HCT116 (cell line): ENCODE results near the gene WNT9B. TPM values are rescaled to one million over a fixed set of nuclear protein-coding genes. Genes with fewer than 3 reads are reported as not detected.

ENCODE experiments used
- ATAC-seq: fragments of 200-7000 bp; cut with Tn5 transposase; 2 replicates; pipeline ENCODE4 v1.9.1; 2020; ENCODE audit warnings: mild to moderate bottlenecking, moderate library complexity
- BruUV-seq: library from RNA; stranded (reverse); fragments of 400-500 nt; replicated peaks from 2 replicates; lab custom pipeline; 2021; lab: Mats Ljungman, UMichigan
- CTCF ChIA-PET: fragments of 300-600 bp; sonication (Branson Sonifier 250); formaldehyde crosslinking; loops from one replicate; lab custom pipeline; 2021; ENCODE audit warnings: antibody characterized with exemption; lab: Charles Lee
- POLR2A ChIA-PET: fragments of 300-600, 350-600 bp; sonication (Branson Sonifier 250); formaldehyde crosslinking; loops from one replicate; lab custom pipeline; 2021; ENCODE audit warnings: antibody characterized with exemption; lab: Charles Lee
- RAD21 ChIA-PET, 2 experiments: fragments of 300-600 bp; sonication (Branson Sonifier 250); formaldehyde crosslinking; loops; one replicate each; lab custom pipeline; 2023; ENCODE audit warnings: low total read pairs in 2 of 2; ENCODE audit not compliant: uncharacterized antibody in 2 of 2, unreplicated experiment in 2 of 2, low non-redundant PET in 1 of 2; lab: Charles Lee
- DNase-seq: peaks from one replicate; pipeline ENCODE4 v3.0.0-alpha.2; 2010; ENCODE audit warnings: low read depth, low spot score
- H2AFZ ChIP-seq: fragments of 200-600 bp; shearing (Covaris generic), sonication (generic); 2 replicates; pipeline ENCODE4 v1.6.1; 2017; ENCODE audit warnings: low read depth, mixed run types, mixed read lengths, antibody characterized with exemption, low read length; ENCODE audit not compliant: poor library complexity, severe bottlenecking
- H3K27ac ChIP-seq: 2 replicates; pipeline ENCODE4 v1.5.1; 2012; ENCODE audit warnings: low read depth, low read length
- H3K27me3 ChIP-seq: fragments of 200-600 bp; sonication (generic); 2 replicates; pipeline ENCODE4 v1.6.1; 2016; ENCODE audit warnings: mixed run types, low read length, mixed read lengths; ENCODE audit not compliant: insufficient read depth
- H3K36me3 ChIP-seq, 2 experiments: fragments of 200-500 bp in 1 of 2; fragments of 200-600 bp in 1 of 2; sonication (Bioruptor generic) in 1 of 2; sonication (generic) in 1 of 2; 2 replicates each; pipeline versions ENCODE4 v1.5.1 to v1.6.1; 2014 to 2016; ENCODE audit warnings: low read length in 2 of 2, inconsistent platforms in 1 of 2, mixed read lengths in 1 of 2, mixed run types in 1 of 2; ENCODE audit not compliant: insufficient read depth in 2 of 2, control insufficient read depth in 1 of 2
- H3K4me1 ChIP-seq, 2 experiments: fragments of 200-600 bp in 1 of 2; sonication (generic) in 1 of 2; 2 replicates each; pipeline versions ENCODE4 v1.5.1 to v1.6.1; 2012 to 2017; ENCODE audit warnings: low read length in 2 of 2, inconsistent platforms in 1 of 2, mild to moderate bottlenecking in 1 of 2, mixed read lengths in 1 of 2, mixed run types in 1 of 2, moderate library complexity in 1 of 2; ENCODE audit not compliant: insufficient read depth in 2 of 2, control insufficient read depth in 1 of 2
- H3K4me2 ChIP-seq: fragments of 200-600 bp; sonication (generic); 2 replicates; pipeline ENCODE4 v1.6.1; 2017; ENCODE audit warnings: mixed run types, low read length, mixed read lengths
- H3K4me3 ChIP-seq, 2 experiments: fragments of 200-600 bp in 1 of 2; sonication (generic) in 1 of 2; replicated peaks in 1 of 2; 2 replicates each; pipeline ENCODE4 v1.5.1; 2011 to 2016; ENCODE audit warnings: low read length in 2 of 2, control low read depth in 1 of 2, low read depth in 1 of 2, mild to moderate bottlenecking in 1 of 2, mixed read lengths in 1 of 2, mixed run types in 1 of 2
- H3K79me2 ChIP-seq: fragments of 200-600 bp; sonication (generic); 2 replicates; pipeline ENCODE4 v1.6.1; 2017; ENCODE audit warnings: mild to moderate bottlenecking, mixed run types, low read length, moderate library complexity, mixed read lengths; ENCODE audit not compliant: insufficient read depth
- H3K9ac ChIP-seq: fragments of 200-600 bp; sonication (generic); 2 replicates; pipeline ENCODE4 v1.6.1; 2016; ENCODE audit warnings: low read length, mixed read lengths
- H3K9me2 ChIP-seq: fragments of 200-600 bp; sonication (generic), shearing (Covaris generic); 2 replicates; pipeline ENCODE4 v1.6.1; 2017; ENCODE audit warnings: mixed run types, mild to moderate bottlenecking, moderate library complexity; ENCODE audit not compliant: insufficient read depth
- H3K9me3 ChIP-seq, 2 experiments: fragments of 200-500 bp in 1 of 2; fragments of 200-600 bp in 1 of 2; sonication (Bioruptor generic) in 1 of 2; sonication (generic) in 1 of 2; 2 replicates each; pipeline ENCODE4 v1.6.1; 2014 to 2017; ENCODE audit warnings: low read length in 2 of 2, mixed read lengths in 2 of 2, inconsistent platforms in 1 of 2, low read depth in 1 of 2, mild to moderate bottlenecking in 1 of 2, mixed run types in 1 of 2, moderate library complexity in 1 of 2; ENCODE audit not compliant: control insufficient read depth in 1 of 2, insufficient read depth in 1 of 2
- H4K20me1 ChIP-seq: fragments of 200-600 bp; sonication (generic), shearing (Covaris generic); 2 replicates; pipeline ENCODE4 v1.6.1; 2017; ENCODE audit warnings: mixed run types, mild to moderate bottlenecking, moderate library complexity; ENCODE audit not compliant: insufficient read depth
- CBX3 ChIP-seq: IDR thresholded peaks from 2 replicates; pipeline ENCODE4 v1.6.1; 2012; ENCODE audit warnings: low read depth
- CEBPB ChIP-seq: IDR thresholded peaks from 2 replicates; pipeline ENCODE4 v1.6.1; 2012; ENCODE audit warnings: low read depth
- ELF1 ChIP-seq: IDR thresholded peaks from 2 replicates; pipeline ENCODE4 v1.6.1; 2012; ENCODE audit warnings: low read depth, borderline replicate concordance
- EZH2 ChIP-seq: fragments of 200-600 bp; sonication (generic); IDR thresholded peaks from 2 replicates; pipeline ENCODE4 v1.6.1; 2017; ENCODE audit warnings: antibody characterized with exemption, mixed run types
- EZH2phosphoT487 ChIP-seq: fragments of 200-600 bp; IDR thresholded peaks from 2 replicates; pipeline ENCODE4 v1.6.1; 2018; ENCODE audit warnings: antibody characterized with exemption, borderline replicate concordance
- FOSL1 ChIP-seq: IDR thresholded peaks from 2 replicates; pipeline ENCODE4 v1.6.1; 2012; ENCODE audit warnings: low read depth
- POLR2A ChIP-seq: IDR thresholded peaks from 2 replicates; pipeline ENCODE4 v1.7.0; 2011; ENCODE audit warnings: borderline replicate concordance; ENCODE audit not compliant: insufficient read depth, insufficient read length; ENCODE audit errors: extremely low read depth
- POLR2AphosphoS5 ChIP-seq: IDR thresholded peaks from 2 replicates; pipeline ENCODE4 v1.6.1; 2011; ENCODE audit warnings: mild to moderate bottlenecking, low read depth, low read length, moderate library complexity
- SIN3A ChIP-seq: IDR thresholded peaks from 2 replicates; pipeline ENCODE4 v1.6.1; 2012; ENCODE audit warnings: low read depth
- SRF ChIP-seq: IDR thresholded peaks from 2 replicates; pipeline ENCODE4 v1.6.1; 2012; ENCODE audit warnings: low read depth
- YY1 ChIP-seq: IDR thresholded peaks from 2 replicates; pipeline ENCODE4 v1.6.1; 2011; ENCODE audit warnings: low read length, low read depth, moderate library complexity, mild to moderate bottlenecking; ENCODE audit not compliant: insufficient replicate concordance; ENCODE audit errors: extremely low read depth
- ZNF274 ChIP-seq: fragments of 200-500 bp; sonication (Bioruptor generic); IDR thresholded peaks from 2 replicates; pipeline ENCODE4 v1.6.1; 2014; ENCODE audit warnings: mild to moderate bottlenecking, low read depth, low read length, inconsistent platforms
- intact Hi-C: fragments of 100-400 bp; cut with micrococcal nuclease; formaldehyde crosslinking; loops from 2 replicates; pipeline ENCODE4 v1.10.0; 2022
- total RNA-seq: library from RNA; stranded (reverse); gene quantifications from one replicate; pipeline ENCODE4 v1.2.1, GENCODE V29; 2021; ENCODE audit not compliant: unreplicated experiment
- TF ChIP-seq, protein P1 (sequence below): IDR thresholded peaks from 2 replicates; pipeline ENCODE4 v1.6.1; 2012
- TF ChIP-seq, protein P2 (sequence below): IDR thresholded peaks from 2 replicates; pipeline ENCODE4 v1.6.1; 2011; ENCODE audit warnings: mild to moderate bottlenecking, low read length, moderate library complexity; ENCODE audit not compliant: insufficient replicate concordance; ENCODE audit errors: extremely low read depth
- TF ChIP-seq, protein P3 (sequence below): IDR thresholded peaks from 2 replicates; pipeline ENCODE4 v1.6.1; 2012; ENCODE audit warnings: low read depth

WNT9B gene
- total RNA-seq, 1 experiment from 2014 or later, result not detected

DNA sequence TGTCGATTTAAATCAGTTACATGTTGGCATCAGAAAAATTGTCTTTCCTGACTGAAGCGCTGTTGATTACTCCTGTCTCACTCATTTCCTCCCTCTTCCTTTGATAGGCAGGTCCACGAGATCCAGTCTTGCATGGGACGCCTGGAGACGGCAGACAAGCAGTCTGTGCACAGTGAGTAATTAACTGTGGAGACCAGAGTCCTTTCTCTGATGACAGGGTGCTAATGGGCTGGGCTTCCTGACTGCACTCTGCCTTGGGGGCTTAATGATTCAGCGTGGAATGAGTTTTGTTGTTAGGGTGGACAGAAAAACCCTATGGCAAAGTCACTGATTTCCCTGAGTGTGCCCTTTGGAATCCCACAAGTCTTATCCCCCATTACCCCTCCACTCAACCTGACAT, 78.0 kb downstream of the WNT9B start:
- Histone ChIP-seq H2AFZ (no peak overlapping the region), H3K9me2 (no peaks in the 10 kb centered on the region), H3K4me2 (no peak overlapping the region), H3K4me3 (no peak overlapping the region), H3K27me3 (no peaks in the 10 kb centered on the region), H3K9me3 (no peaks in the 10 kb centered on the region), H3K36me3 (peaks cover 49 to 50% of the 10 kb centered on the region in 2 experiments), H3K79me2 (peaks cover 61% of the 10 kb centered on the region), H3K27ac (no peak overlapping the region), H4K20me1 (peaks cover 6% of the 10 kb centered on the region; the same call in 1 of the 2 replicates), H3K9ac (no peak overlapping the region), H3K4me1 (peaks cover under 1 to 4% of the 10 kb centered on the region in 2 experiments)
- ATAC-seq (no peak), DNase-seq (no peak)
- intact Hi-C loops, result loop anchor here (10.0 kb wide), 1 partner anchor 145 kb away; no protein-coding TSS in a partner anchor
- no TSS peak for BruUV-seq
- CTCF ChIA-PET, result interaction anchor here (0.7 to 0.9 kb wide), 2 partner anchors 10 to 12 kb away, joined by 3 to 5 read pairs; no protein-coding TSS in a partner anchor
- POLR2A ChIA-PET, result no interaction called here
- RAD21 ChIA-PET, result no interaction called here
- TF ChIP-seq SIN3A (no peak), ZNF274 (no peak), POLR2AphosphoS5 (no peak), POLR2A (no peak), EZH2 (no peak), ELF1 (no peak), YY1 (no peak), SRF (no peak), CBX3 (no peak), FOSL1 (no peak), EZH2phosphoT487 (no peak), CEBPB (no peak)
- TF ChIP-seq, protein P1, sequence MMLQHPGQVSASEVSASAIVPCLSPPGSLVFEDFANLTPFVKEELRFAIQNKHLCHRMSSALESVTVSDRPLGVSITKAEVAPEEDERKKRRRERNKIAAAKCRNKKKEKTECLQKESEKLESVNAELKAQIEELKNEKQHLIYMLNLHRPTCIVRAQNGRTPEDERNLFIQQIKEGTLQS, result no peak
- TF ChIP-seq, protein P2, sequence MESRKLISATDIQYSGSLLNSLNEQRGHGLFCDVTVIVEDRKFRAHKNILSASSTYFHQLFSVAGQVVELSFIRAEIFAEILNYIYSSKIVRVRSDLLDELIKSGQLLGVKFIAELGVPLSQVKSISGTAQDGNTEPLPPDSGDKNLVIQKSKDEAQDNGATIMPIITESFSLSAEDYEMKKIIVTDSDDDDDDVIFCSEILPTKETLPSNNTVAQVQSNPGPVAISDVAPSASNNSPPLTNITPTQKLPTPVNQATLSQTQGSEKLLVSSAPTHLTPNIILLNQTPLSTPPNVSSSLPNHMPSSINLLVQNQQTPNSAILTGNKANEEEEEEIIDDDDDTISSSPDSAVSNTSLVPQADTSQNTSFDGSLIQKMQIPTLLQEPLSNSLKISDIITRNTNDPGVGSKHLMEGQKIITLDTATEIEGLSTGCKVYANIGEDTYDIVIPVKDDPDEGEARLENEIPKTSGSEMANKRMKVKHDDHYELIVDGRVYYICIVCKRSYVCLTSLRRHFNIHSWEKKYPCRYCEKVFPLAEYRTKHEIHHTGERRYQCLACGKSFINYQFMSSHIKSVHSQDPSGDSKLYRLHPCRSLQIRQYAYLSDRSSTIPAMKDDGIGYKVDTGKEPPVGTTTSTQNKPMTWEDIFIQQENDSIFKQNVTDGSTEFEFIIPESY, result no peak
- TF ChIP-seq, protein P3, sequence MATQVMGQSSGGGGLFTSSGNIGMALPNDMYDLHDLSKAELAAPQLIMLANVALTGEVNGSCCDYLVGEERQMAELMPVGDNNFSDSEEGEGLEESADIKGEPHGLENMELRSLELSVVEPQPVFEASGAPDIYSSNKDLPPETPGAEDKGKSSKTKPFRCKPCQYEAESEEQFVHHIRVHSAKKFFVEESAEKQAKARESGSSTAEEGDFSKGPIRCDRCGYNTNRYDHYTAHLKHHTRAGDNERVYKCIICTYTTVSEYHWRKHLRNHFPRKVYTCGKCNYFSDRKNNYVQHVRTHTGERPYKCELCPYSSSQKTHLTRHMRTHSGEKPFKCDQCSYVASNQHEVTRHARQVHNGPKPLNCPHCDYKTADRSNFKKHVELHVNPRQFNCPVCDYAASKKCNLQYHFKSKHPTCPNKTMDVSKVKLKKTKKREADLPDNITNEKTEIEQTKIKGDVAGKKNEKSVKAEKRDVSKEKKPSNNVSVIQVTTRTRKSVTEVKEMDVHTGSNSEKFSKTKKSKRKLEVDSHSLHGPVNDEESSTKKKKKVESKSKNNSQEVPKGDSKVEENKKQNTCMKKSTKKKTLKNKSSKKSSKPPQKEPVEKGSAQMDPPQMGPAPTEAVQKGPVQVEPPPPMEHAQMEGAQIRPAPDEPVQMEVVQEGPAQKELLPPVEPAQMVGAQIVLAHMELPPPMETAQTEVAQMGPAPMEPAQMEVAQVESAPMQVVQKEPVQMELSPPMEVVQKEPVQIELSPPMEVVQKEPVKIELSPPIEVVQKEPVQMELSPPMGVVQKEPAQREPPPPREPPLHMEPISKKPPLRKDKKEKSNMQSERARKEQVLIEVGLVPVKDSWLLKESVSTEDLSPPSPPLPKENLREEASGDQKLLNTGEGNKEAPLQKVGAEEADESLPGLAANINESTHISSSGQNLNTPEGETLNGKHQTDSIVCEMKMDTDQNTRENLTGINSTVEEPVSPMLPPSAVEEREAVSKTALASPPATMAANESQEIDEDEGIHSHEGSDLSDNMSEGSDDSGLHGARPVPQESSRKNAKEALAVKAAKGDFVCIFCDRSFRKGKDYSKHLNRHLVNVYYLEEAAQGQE, result no peak
